Stomach (tissue), 4 donors: Measurements from ENCODE around the gene ARHGEF4.

ENCODE experiments used
- POLR2A ChIP-seq, 4 donors: fragments of 450-650 bp; IDR thresholded peaks; one replicate each; pipeline ENCODE4 v1.6.1; 2016; ENCODE audit warnings: antibody characterized with exemption in 4 of 4, control low read depth in 2 of 4, mild to moderate bottlenecking in 1 of 4, moderate library complexity in 1 of 4
- POLR2AphosphoS5 ChIP-seq, 3 donors: sonication (generic); formaldehyde crosslinking; IDR thresholded peaks; one replicate each; pipeline ENCODE4 v1.6.1; 2016; ENCODE audit warnings: antibody characterized with exemption in 3 of 3
- TF ChIP-seq, protein P1 (sequence below), 7 experiments: fragments of 450-650 bp in 4 of 7; fragments of 200-600 bp in 3 of 7; sonication (generic) in 3 of 7; IDR thresholded peaks; one replicate each; pipeline ENCODE4 v1.5.1; 2016 to 2019; ENCODE audit warnings: antibody characterized with exemption in 7 of 7, control low read depth in 2 of 7, mild to moderate bottlenecking in 1 of 7

DNA sequence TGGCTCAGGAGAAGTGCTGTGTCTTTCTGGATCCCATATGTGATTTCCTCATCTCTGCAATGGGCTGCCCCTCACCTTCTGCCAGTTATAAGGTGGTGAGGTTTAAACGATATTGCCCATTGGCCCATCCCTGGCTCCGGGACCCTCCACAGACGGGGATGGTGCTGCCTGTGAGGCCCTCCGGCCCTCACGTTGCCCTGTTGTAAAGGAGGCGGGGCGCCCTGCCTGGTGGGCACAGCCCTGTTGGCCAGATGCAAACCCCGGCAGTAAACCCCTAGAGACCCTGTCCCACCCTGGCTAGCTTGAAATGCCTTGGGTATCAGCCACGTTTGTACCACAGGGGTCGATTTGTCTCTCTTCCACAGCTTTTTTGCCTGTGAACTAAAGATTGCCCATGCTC lies 7.4 kb downstream of the ARHGEF4 start:
- TF ChIP-seq, protein P1, sequence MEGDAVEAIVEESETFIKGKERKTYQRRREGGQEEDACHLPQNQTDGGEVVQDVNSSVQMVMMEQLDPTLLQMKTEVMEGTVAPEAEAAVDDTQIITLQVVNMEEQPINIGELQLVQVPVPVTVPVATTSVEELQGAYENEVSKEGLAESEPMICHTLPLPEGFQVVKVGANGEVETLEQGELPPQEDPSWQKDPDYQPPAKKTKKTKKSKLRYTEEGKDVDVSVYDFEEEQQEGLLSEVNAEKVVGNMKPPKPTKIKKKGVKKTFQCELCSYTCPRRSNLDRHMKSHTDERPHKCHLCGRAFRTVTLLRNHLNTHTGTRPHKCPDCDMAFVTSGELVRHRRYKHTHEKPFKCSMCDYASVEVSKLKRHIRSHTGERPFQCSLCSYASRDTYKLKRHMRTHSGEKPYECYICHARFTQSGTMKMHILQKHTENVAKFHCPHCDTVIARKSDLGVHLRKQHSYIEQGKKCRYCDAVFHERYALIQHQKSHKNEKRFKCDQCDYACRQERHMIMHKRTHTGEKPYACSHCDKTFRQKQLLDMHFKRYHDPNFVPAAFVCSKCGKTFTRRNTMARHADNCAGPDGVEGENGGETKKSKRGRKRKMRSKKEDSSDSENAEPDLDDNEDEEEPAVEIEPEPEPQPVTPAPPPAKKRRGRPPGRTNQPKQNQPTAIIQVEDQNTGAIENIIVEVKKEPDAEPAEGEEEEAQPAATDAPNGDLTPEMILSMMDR (IDR thresholded peaks at IDR 0.05), result no peak
- no peak for TF ChIP-seq POLR2A (IDR thresholded peaks at IDR 0.05)
- no peak for TF ChIP-seq POLR2AphosphoS5 (IDR thresholded peaks at IDR 0.05)
